ENCODE data around the gene PDE8A. TPM values are rescaled to one million over a fixed set of nuclear protein-coding genes. Genes with fewer than 3 reads are reported as not detected.

The PDE8A gene
- total and polyA plus RNA-seq, 2 of the 13 experiments (the other 11 are each of a cell fraction or from before 2014, with no cell fraction given) = 26.3 to 48.5 TPM

DNA sequence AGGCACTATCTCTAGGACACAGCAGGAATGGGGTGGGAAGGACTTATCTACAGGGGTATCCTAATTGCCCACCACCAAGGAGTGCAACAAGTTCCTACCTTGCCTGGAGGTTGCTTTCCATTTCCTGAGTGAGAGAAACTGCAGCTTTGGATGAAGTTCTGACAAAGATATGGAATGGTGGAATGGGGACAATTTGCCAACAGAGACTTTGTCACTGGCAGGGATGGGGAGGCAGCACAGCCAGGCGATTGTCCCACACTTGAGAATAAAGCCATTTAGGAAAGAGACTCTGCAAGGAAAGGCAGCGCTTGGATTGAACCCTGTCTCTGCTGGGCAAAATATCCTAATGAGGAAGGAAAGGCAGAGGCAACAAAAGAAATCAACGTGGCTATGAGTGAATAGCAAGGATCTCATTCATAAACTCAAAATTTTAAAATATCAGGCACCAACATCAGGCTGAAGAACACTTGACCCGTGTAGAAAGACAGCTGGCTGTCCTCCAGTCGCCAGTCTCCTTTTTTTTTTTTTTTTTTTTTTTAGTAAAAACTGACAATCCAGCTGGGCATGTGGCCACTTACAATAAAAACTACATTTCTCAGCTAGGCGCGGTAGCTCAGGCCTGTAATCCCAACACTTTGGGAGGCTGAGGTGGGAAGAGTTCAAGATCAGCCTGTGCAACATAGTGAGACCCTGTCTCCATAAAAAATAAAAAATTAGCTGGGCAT lies 31.6 kb upstream of the PDE8A start (continued):
- TF ChIP-seq FOSL2 (CRISPR knock-in tag; IDR thresholded peaks at IDR 0.05) = no peak

DNA sequence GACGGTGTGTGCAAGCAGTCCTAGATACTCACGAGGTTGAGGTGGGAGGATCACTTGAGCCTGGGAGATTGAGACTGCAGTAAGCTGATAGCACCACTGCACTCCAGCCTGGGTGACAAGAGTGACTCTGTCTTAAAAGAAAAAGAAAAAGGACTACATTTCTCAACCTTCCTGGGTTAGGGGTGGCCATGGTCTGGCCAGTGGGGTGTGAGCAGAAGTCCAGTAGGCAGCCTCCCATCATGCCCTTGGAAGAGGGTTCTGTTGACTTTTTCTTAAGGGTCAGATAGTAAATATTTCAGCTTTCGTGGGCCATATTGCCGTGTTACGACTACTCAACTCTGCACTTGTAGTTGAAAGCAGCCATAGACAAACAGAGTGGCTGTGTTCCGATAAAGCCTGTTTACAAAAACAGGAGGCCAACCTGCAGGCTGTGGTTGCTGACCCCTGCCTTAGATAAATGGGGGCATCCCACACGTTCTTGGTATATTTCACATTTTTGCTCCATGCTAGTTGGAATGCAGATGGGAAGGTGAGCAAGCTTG lies 31.0 kb upstream of the PDE8A start:
- Histone ChIP-seq H3K36me3 (replicated peaks in 1 of 2; ENCODE audit: control insufficient read depth in 1 of 2, insufficient read depth in 2 of 2, low read length in 2 of 2) (no peaks in the 10 kb centered on the region), H3K4me2 (ENCODE audit: low read depth, low read length) (peak overlapping the region; percentile 52), H3K9ac (ENCODE audit: insufficient read depth, low read depth, low read length) (no peak overlapping the region), H3K9me3 (ENCODE audit: low read length) (no peaks in the 10 kb centered on the region), H3K27ac (ENCODE audit: extremely low read length, insufficient read depth, low read length) (no peak overlapping the region), H3K4me3 (replicated peaks in 1 of 3; ENCODE audit: insufficient read depth in 1 of 3, low read depth in 2 of 3, low read length in 3 of 3) (0 out of 6 replicates have a peak overlapping the region, but pooled peaks of 1 of the 3 experiments have one; percentile 20), H4K20me1 (ENCODE audit: insufficient read depth, low read length) (no peaks in the 10 kb centered on the region), H3K27me3 (ENCODE audit: control insufficient read depth in 1 of 2, insufficient read depth in 2 of 2, low read length in 2 of 2) (peaks cover 0 to 5% of the 10 kb centered on the region in 2 experiments; a peak in 1 of 5 replicates), H2AFZ (ENCODE audit: low read length) (no peak overlapping the region), H3K4me1 (ENCODE audit: insufficient read depth, low read length) (peaks cover 53% of the 10 kb centered on the region), H3K79me2 (ENCODE audit: insufficient read depth, low read length) (no peaks in the 10 kb centered on the region)
- in situ Hi-C loops (cut with HindIII; ENCODE audit: extremely low pct_ligation_motif_present, low pct_unique_long_range_greater_than_20kb) = loop anchor here (5.0 to 25.0 kb wide), 2 partner anchors 92 to 187 kb away; no protein-coding TSS in a partner anchor
- TF ChIP-seq RFXAP (CRISPR knock-in tag; IDR thresholded peaks at IDR 0.05; ENCODE audit: borderline replicate concordance) = no peak
- TF ChIP-seq SOX6 (IDR thresholded peaks at IDR 0.05) = no peak
- 0 out of 2 replicates have a peak, but pooled peaks have one; percentile 11 for TF ChIP-seq SOX6 (CRISPR knock-in tag; IDR thresholded peaks at IDR 0.05)
- TF ChIP-seq MED1 (CRISPR knock-in tag; IDR thresholded peaks at IDR 0.05) = 0 out of 2 replicates have a peak, but pooled peaks have one; percentile 19
- no peak for TF ChIP-seq RELA (CRISPR knock-in tag; IDR thresholded peaks at IDR 0.05)
- TF ChIP-seq, protein P1, sequence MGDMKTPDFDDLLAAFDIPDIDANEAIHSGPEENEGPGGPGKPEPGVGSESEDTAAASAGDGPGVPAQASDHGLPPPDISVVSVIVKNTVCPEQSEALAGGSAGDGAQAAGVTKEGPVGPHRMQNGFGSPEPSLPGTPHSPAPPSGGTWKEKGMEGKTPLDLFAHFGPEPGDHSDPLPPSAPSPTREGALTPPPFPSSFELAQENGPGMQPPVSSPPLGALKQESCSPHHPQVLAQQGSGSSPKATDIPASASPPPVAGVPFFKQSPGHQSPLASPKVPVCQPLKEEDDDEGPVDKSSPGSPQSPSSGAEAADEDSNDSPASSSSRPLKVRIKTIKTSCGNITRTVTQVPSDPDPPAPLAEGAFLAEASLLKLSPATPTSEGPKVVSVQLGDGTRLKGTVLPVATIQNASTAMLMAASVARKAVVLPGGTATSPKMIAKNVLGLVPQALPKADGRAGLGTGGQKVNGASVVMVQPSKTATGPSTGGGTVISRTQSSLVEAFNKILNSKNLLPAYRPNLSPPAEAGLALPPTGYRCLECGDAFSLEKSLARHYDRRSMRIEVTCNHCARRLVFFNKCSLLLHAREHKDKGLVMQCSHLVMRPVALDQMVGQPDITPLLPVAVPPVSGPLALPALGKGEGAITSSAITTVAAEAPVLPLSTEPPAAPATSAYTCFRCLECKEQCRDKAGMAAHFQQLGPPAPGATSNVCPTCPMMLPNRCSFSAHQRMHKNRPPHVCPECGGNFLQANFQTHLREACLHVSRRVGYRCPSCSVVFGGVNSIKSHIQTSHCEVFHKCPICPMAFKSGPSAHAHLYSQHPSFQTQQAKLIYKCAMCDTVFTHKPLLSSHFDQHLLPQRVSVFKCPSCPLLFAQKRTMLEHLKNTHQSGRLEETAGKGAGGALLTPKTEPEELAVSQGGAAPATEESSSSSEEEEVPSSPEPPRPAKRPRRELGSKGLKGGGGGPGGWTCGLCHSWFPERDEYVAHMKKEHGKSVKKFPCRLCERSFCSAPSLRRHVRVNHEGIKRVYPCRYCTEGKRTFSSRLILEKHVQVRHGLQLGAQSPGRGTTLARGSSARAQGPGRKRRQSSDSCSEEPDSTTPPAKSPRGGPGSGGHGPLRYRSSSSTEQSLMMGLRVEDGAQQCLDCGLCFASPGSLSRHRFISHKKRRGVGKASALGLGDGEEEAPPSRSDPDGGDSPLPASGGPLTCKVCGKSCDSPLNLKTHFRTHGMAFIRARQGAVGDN (CRISPR knock-in tag; IDR thresholded peaks at IDR 0.05) = no peak
- ChIA-PET CTCF (ENCODE audit: low intra/inter-chr PET ratio, low total read pairs) (no interaction called here), POLR2A (no interaction called here)
- no peak for FAIRE-seq
- ATAC-seq = no peak
- no TSS peak for BruUV-seq (replicated peaks)
- WGBS (ENCODE audit: low lambda C conversion rate) = 30% methylated on average over 7 of the region's 7 CpGs
- DNase-seq (ENCODE audit: low spot score) = no peak
- intact Hi-C loops (cut with micrococcal nuclease; ENCODE audit: unreplicated experiment) = no loop called here
